NCI-H1694 treated with DMSO at 0.1 percent for 48 hours (cell line): Measurements from ENCODE around the gene MAPK12.

Experiments
- DNase-seq: peaks from one replicate; lab custom pipeline; 2025; lab: John Stamatoyannopoulos, UW

Gene MAPK12

GRCh38 chr22:50299785-50300619 is 38.5 kb upstream of the MAPK12 start:
- no peak for DNase-seq

GRCh38 chr22:50298937-50299784 is 37.7 kb upstream of the MAPK12 start:
- no peak for DNase-seq

GRCh38 chr22:50298266-50298637 is 36.8 kb upstream of the MAPK12 start:
- no peak for DNase-seq

- no peak for DNase-seq
These were observed 36.2 kb upstream of the MAPK12 start for GRCh38 chr22:50297510-50298265.

GRCh38 chr22:50296658-50297490 is 35.4 kb upstream of the MAPK12 start:
- no peak for DNase-seq

- DNase-seq, result no peak
These were observed 32.8 kb upstream of the MAPK12 start for GRCh38 chr22:50294319-50294656.

GRCh38 chr22:50293441-50294318 is 32.2 kb upstream of the MAPK12 start:
- no peak for DNase-seq

- no peak for DNase-seq
These were observed 31.4 kb upstream of the MAPK12 start for GRCh38 chr22:50292643-50293440.

GRCh38 chr22:50289942-50290630 is 28.6 kb upstream of the MAPK12 start:
- no peak for DNase-seq

GRCh38 chr22:50289151-50289941 is 27.9 kb upstream of the MAPK12 start:
- DNase-seq, result no peak

- no peak for DNase-seq
These were observed 26.2 kb upstream of the MAPK12 start for GRCh38 chr22:50287731-50288130.

GRCh38 chr22:50286701-50287318 is 25.3 kb upstream of the MAPK12 start:
- no peak for DNase-seq

- no peak for DNase-seq
These were observed 24.8 kb upstream of the MAPK12 start for GRCh38 chr22:50286275-50286674.

GRCh38 chr22:50285568-50286229 is 24.2 kb upstream of the MAPK12 start:
- DNase-seq, result no peak

- no peak for DNase-seq
These were observed 23.0 kb upstream of the MAPK12 start for GRCh38 chr22:50284479-50284878.

- DNase-seq, result no peak
These were observed 22.3 kb upstream of the MAPK12 start for GRCh38 chr22:50283821-50284220.
